Nephron progenitor cell (in vitro differentiated cells): ENCODE data around the gene HUNK.

ENCODE experiments used
- DNase-seq: peaks from one replicate; pipeline ENCODE4 v3.0.0; 2021
- H3K27ac Mint-ChIP-seq: 2 replicates; pipeline ENCODE4 v1.8.0; 2021; ENCODE audit warnings: mild to moderate bottlenecking, moderate library complexity, mixed read lengths
- H3K27me3 Mint-ChIP-seq: 2 replicates; pipeline ENCODE4 v1.8.0; 2021; ENCODE audit warnings: mild to moderate bottlenecking, low read depth, mixed read lengths; ENCODE audit not compliant: poor library complexity
- H3K36me3 Mint-ChIP-seq: 2 replicates; pipeline ENCODE4 v1.8.0; 2021; ENCODE audit warnings: low read depth, mixed read lengths
- H3K4me1 Mint-ChIP-seq: 2 replicates; pipeline ENCODE4 v1.8.0; 2021; ENCODE audit warnings: mixed read lengths
- H3K4me3 Mint-ChIP-seq: 2 replicates; pipeline ENCODE4 v1.8.0; 2021; ENCODE audit warnings: mild to moderate bottlenecking, moderate library complexity, mixed read lengths
- H3K9me3 Mint-ChIP-seq: 2 replicates; pipeline ENCODE4 v1.8.0; 2021; ENCODE audit warnings: mild to moderate bottlenecking, moderate library complexity, mixed read lengths
- CTCF ChIP-seq: fragments of 200-600 bp; sonication (generic); IDR thresholded peaks from 2 replicates; pipeline ENCODE4 v1.5.0; 2021; ENCODE audit warnings: antibody characterized with exemption

Gene HUNK

GRCh38 chr21:31920275-31920674 is 47.5 kb downstream of the HUNK start:
- Mint-ChIP-seq H3K9me3 (peaks cover 50% of the 10 kb centered on the region), H3K4me3 (no peak overlapping the region), H3K4me1 (peaks cover 64% of the 10 kb centered on the region), H3K36me3 (peaks cover 89% of the 10 kb centered on the region), H3K27me3 (no peaks in the 10 kb centered on the region), H3K27ac (peak overlapping the region; percentile 54)
- no peak for DNase-seq
- TF ChIP-seq CTCF = no peak

DNA sequence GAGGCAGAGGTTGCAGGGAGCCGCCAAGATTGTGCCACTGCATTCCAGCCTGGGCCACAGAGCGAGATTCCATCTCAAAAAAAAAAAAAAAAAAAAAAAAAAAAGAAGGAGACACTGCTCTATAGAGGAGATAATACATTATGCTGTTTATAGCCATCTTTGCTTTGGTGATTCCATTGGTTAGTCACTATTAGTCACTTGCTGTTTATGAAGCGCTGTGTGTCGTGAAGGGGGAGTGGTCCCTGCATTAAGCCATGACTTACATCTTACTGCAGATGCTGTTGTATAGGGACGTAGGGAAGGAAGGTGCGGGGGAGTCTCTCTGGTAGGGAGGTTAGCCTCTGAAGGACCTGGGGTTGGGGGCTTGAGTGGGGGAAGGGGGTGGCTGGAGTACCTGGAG is 48.3 kb downstream of the HUNK start:
- Mint-ChIP-seq H3K27ac (peak overlapping the region; percentile 75), H3K9me3 (peaks cover 52% of the 10 kb centered on the region), H3K36me3 (peaks cover 94% of the 10 kb centered on the region), H3K27me3 (no peaks in the 10 kb centered on the region), H3K4me1 (peaks cover 59% of the 10 kb centered on the region), H3K4me3 (no peak overlapping the region)
- DNase-seq = no peak
- TF ChIP-seq CTCF = no peak

- H3K27me3 Mint-ChIP-seq = no peaks in the 10 kb centered on the region
- H3K9me3 Mint-ChIP-seq = peaks cover 44% of the 10 kb centered on the region
- no peak for DNase-seq
- H3K4me1 Mint-ChIP-seq = peaks cover 49% of the 10 kb centered on the region
- no peak overlapping the region for H3K4me3 Mint-ChIP-seq
- H3K36me3 Mint-ChIP-seq = peaks cover 90% of the 10 kb centered on the region
- TF ChIP-seq CTCF = no peak
- H3K27ac Mint-ChIP-seq = peak overlapping the region; percentile 34
Measured at GRCh38 chr21:31922881-31923280, 50.1 kb downstream of the HUNK start.

DNA sequence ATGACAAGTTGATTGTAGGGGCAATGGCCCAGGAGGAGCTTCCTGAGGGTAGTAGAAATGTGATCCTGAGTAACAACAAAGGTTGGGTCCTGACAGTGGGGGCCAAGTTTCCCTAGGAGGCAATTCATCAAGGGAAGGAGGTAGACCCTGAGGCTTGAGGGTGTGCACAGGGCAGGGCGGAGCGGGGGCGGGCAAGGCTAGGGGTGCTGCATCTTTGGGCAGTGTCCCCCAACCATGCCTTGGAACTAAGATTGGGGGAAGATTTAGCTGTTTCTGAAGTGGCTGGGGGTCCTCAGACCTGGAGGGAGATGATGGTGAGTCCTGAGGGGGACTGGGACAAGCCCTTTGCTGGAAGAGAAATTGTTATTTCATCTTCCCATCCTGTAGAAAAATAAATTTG is 50.9 kb downstream of the HUNK start:
- no peak for DNase-seq
- Mint-ChIP-seq H3K9me3 (peaks cover 35% of the 10 kb centered on the region), H3K27me3 (no peaks in the 10 kb centered on the region), H3K4me3 (no peak overlapping the region), H3K4me1 (peaks cover 55% of the 10 kb centered on the region), H3K36me3 (peaks cover 82% of the 10 kb centered on the region), H3K27ac (peak overlapping the region; percentile 90)
- TF ChIP-seq CTCF = no peak

DNA sequence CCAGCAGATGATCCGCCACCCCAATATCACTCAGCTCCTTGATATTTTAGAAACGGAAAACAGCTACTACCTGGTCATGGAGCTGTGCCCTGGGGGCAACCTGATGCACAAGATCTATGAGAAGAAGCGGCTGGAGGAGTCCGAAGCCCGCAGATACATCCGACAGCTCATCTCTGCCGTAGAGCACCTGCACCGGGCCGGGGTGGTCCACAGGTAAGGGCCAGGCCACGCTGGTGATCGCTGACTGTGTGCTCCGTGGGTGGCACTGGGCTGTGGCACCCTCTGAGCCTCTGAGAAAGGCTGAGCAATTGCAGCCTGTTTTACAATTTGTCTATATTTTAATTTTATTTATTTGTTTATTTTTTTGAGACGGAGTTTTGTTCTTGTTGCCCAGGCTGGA is 51.7 kb downstream of the HUNK start:
- Mint-ChIP-seq H3K27ac (peak overlapping the region; percentile 78), H3K4me3 (no peak overlapping the region), H3K9me3 (peaks cover 28% of the 10 kb centered on the region), H3K36me3 (peaks cover 74% of the 10 kb centered on the region), H3K27me3 (no peaks in the 10 kb centered on the region), H3K4me1 (peaks cover 58% of the 10 kb centered on the region)
- DNase-seq = no peak
- no peak for TF ChIP-seq CTCF

- no peak overlapping the region for H3K4me3 Mint-ChIP-seq
- H3K4me1 Mint-ChIP-seq = peaks cover 62% of the 10 kb centered on the region
- peaks cover 54% of the 10 kb centered on the region for H3K36me3 Mint-ChIP-seq
- no peak for TF ChIP-seq CTCF
- peaks cover 19% of the 10 kb centered on the region for H3K9me3 Mint-ChIP-seq
- no peaks in the 10 kb centered on the region for H3K27me3 Mint-ChIP-seq
- H3K27ac Mint-ChIP-seq = no peak overlapping the region
- no peak for DNase-seq
Measured at GRCh38 chr21:31926498-31926897, 53.7 kb downstream of the HUNK start.
